Eye (tissue), 1 donor: ENCODE measurements around the gene MYBPC3.

Experiments used
- DNase-seq: peaks from one replicate; pipeline ENCODE4 v3.0.0-alpha.2; 2015

MYBPC3 gene

GRCh38 chr11:47356129-47356997 lies 3.9 kb upstream of the MYBPC3 start:
- DNase-seq, result no peak

- DNase-seq, result peak; percentile 95
Measured at GRCh38 chr11:47355283-47356128, 3.0 kb upstream of the MYBPC3 start.

- peak; percentile 42 for DNase-seq
Measured at GRCh38 chr11:47354913-47355282, 2.4 kb upstream of the MYBPC3 start.

- DNase-seq, result no peak
Measured at GRCh38 chr11:47353978-47354774, 1.7 kb upstream of the MYBPC3 start.

GRCh38 chr11:47351156-47352126 lies 1.1 kb downstream of the MYBPC3 start:
- DNase-seq, result no peak

- no peak for DNase-seq
Measured at GRCh38 chr11:47350315-47350714, 2.2 kb downstream of the MYBPC3 start.

GRCh38 chr11:47349521-47350095 lies 2.9 kb downstream of the MYBPC3 start:
- DNase-seq, result no peak

- DNase-seq, result peak; percentile 50
Measured at GRCh38 chr11:47348859-47349258, 3.6 kb downstream of the MYBPC3 start.

- DNase-seq, result no peak
Measured at GRCh38 chr11:47348131-47348802, 4.2 kb downstream of the MYBPC3 start.

GRCh38 chr11:47347137-47347536 lies 5.4 kb downstream of the MYBPC3 start:
- DNase-seq, result no peak

GRCh38 chr11:47345890-47346563 lies 6.5 kb downstream of the MYBPC3 start:
- no peak for DNase-seq

GRCh38 chr11:47342854-47343253 lies 9.6 kb downstream of the MYBPC3 start:
- no peak for DNase-seq

GRCh38 chr11:47342036-47342803 lies 10.3 kb downstream of the MYBPC3 start:
- DNase-seq, result no peak

GRCh38 chr11:47340980-47341775 lies 11.3 kb downstream of the MYBPC3 start:
- DNase-seq, result no peak

- DNase-seq, result no peak
Measured at GRCh38 chr11:47340010-47340409, 12.5 kb downstream of the MYBPC3 start.

- no peak for DNase-seq
Measured at GRCh38 chr11:47338396-47339241, 13.9 kb downstream of the MYBPC3 start.

GRCh38 chr11:47337229-47337924 lies 15.1 kb downstream of the MYBPC3 start:
- DNase-seq, result no peak
